Transverse colon (tissue), 4 donors: Measurements from ENCODE around the gene MTERF1. TPM values are rescaled to one million over a fixed set of nuclear protein-coding genes. Genes with fewer than 3 reads are reported as not detected.
"Not testable (repeated sequence)": the region's sequence is repeated elsewhere in the genome, so short reads cannot be mapped to it uniquely, and the experiment has no call there.

Experiments
- DNase-seq: peaks from one replicate; pipeline ENCODE4 v3.0.0-alpha.2; 2019
- H3K27ac ChIP-seq, 4 donors: fragments of 200-600 bp; sonication (generic); 2 replicates each; pipeline ENCODE4 v1.5.1; 2016 to 2018; ENCODE audit warnings: inconsistent platforms in 4 of 4
- H3K27me3 ChIP-seq: fragments of 200-600 bp; sonication (generic); 2 replicates; pipeline ENCODE4 v1.5.1; 2017; ENCODE audit warnings: inconsistent platforms
- H3K36me3 ChIP-seq, 4 donors: fragments of 200-600 bp; sonication (generic); 2 replicates each; pipeline ENCODE4 v1.5.1; 2017 to 2019; ENCODE audit warnings: inconsistent platforms in 4 of 4
- H3K4me1 ChIP-seq, 4 donors: fragments of 200-600 bp; sonication (generic); 2 replicates each; pipeline ENCODE4 v1.5.1; 2017 to 2020; ENCODE audit warnings: inconsistent platforms in 4 of 4
- H3K4me3 ChIP-seq, 4 donors: fragments of 200-600 bp; sonication (generic); 1 replicate in 1 of 4; 2 replicates in 3 of 4; pipeline versions ENCODE4 v1.5.1 to v1.6.1; 2017 to 2019; ENCODE audit warnings: inconsistent platforms in 4 of 4
- H3K9me3 ChIP-seq, 2 donors: fragments of 200-600 bp; sonication (generic); 2 replicates each; pipeline ENCODE4 v1.5.1; 2017 to 2019; ENCODE audit warnings: inconsistent platforms in 2 of 2
- CTCF ChIP-seq, 5 experiments: fragments of 200-600 bp in 3 of 5; fragments of 450-650 bp in 2 of 5; sonication (generic) in 3 of 5; IDR thresholded peaks; 1 replicate in 2 of 5; 2 replicates in 3 of 5; pipeline ENCODE4 v1.5.1; 2016 to 2017; ENCODE audit warnings: antibody characterized with exemption in 5 of 5, inconsistent platforms in 3 of 5, mild to moderate bottlenecking in 2 of 5, moderate library complexity in 1 of 5
- EP300 ChIP-seq: sonication (generic); formaldehyde crosslinking; IDR thresholded peaks from one replicate; pipeline ENCODE4 v1.6.1; 2017; ENCODE audit warnings: antibody characterized with exemption, low read depth
- POLR2A ChIP-seq: fragments of 450-650 bp; IDR thresholded peaks from one replicate; pipeline ENCODE4 v1.6.1; 2016; ENCODE audit warnings: antibody characterized with exemption, mild to moderate bottlenecking, moderate library complexity
- POLR2AphosphoS5 ChIP-seq, 3 donors: sonication (generic); formaldehyde crosslinking; IDR thresholded peaks; one replicate each; pipeline ENCODE4 v1.6.1; 2016; ENCODE audit warnings: antibody characterized with exemption in 3 of 3
- WGBS, 2 donors: methylation state at CpG; one replicate each; pipeline ENCODE4 v1.1.5; 2018; ENCODE audit warnings: low coverage in 1 of 2; 5-methylcytosine and 5-hydroxymethylcytosine counted together
- in situ Hi-C, 4 donors: fragments of 200-750 bp; cut with MboI; loops; one replicate each; pipeline versions ENCODE4 v1.15.0 to v1.15.1; 2017; ENCODE audit warnings: low sequenced_read_pairs in 3 of 4, low pct_ligation_motif_present in 1 of 4, low pct_unique_long_range_greater_than_20kb in 1 of 4
- intact Hi-C: fragments of 100-400 bp; cut with DNase I; formaldehyde crosslinking; loops from one replicate; pipeline ENCODE4 v1.15.1; 2023; ENCODE audit warnings: low total_unique reads
- total RNA-seq, 4 donors: library from RNA; depleted of rRNA; stranded (reverse); fragments of >200 nt; gene quantifications; one replicate each; pipeline ENCODE4 v1.1.0, GENCODE V29; 2016

The MTERF1 gene
- total RNA-seq, 4 donors from 2014 or later = 0.80 to 24.3 (median 11.3) TPM

- Histone ChIP-seq H3K36me3 (no peaks in the 10 kb centered on the region), H3K4me3 (no peak overlapping the region), H3K4me1 (no peaks in the 10 kb centered on the region), H3K27ac (no peak overlapping the region), H3K27me3 (no peaks in the 10 kb centered on the region), H3K9me3 (no peaks in the 10 kb centered on the region)
- no peak for TF ChIP-seq EP300
- no peak for TF ChIP-seq POLR2AphosphoS5 (IDR thresholded peaks at IDR 0.05)
- no peak for TF ChIP-seq CTCF (IDR thresholded peaks at IDR 0.05)
- TF ChIP-seq POLR2A = no peak
- 80 to 88% methylated on average over 1 of the region's 1 CpG for WGBS, 2 donors
- DNase-seq = no peak
- in situ Hi-C loops = no loop called here
- intact Hi-C loops = no loop called here
Observed at GRCh38 chr7:91899563-91899962, 19.1 kb upstream of the MTERF1 start.

GRCh38 chr7:91898240-91898992, 17.9 kb upstream of the MTERF1 start:
- Histone ChIP-seq H3K27ac (no peak overlapping the region), H3K9me3 (no peaks in the 10 kb centered on the region), H3K4me3 (no peak overlapping the region), H3K4me1 (no peaks in the 10 kb centered on the region), H3K36me3 (no peaks in the 10 kb centered on the region), H3K27me3 (no peaks in the 10 kb centered on the region)
- no peak for TF ChIP-seq POLR2AphosphoS5 (IDR thresholded peaks at IDR 0.05)
- no peak for TF ChIP-seq POLR2A
- TF ChIP-seq CTCF (IDR thresholded peaks at IDR 0.05) = no peak
- no peak for TF ChIP-seq EP300
- no peak for DNase-seq
- 65 to 66% methylated on average over 10 of the region's 10 CpGs for WGBS, 2 donors
- in situ Hi-C loops (no loop called here), intact Hi-C loops (no loop called here)

- in situ Hi-C loops (no loop called here), intact Hi-C loops (no loop called here)
- H3K4me1 ChIP-seq = no peaks in the 10 kb centered on the region
- no peak overlapping the region for H3K27ac ChIP-seq
- TF ChIP-seq CTCF (IDR thresholded peaks at IDR 0.05) (no peak), POLR2AphosphoS5 (IDR thresholded peaks at IDR 0.05) (peak in 2 of 3 donors; percentile 24 to 34), EP300 (no peak), POLR2A (no peak)
- no peak overlapping the region for H3K4me3 ChIP-seq
- H3K27me3 ChIP-seq = no peaks in the 10 kb centered on the region
- 57 to 78% methylated on average over 1 of the region's 1 CpG for WGBS, 2 donors
- no peaks in the 10 kb centered on the region for H3K36me3 ChIP-seq
- no peak for DNase-seq
- H3K9me3 ChIP-seq = no peaks in the 10 kb centered on the region
Observed at GRCh38 chr7:91894781-91895480, 14.4 kb upstream of the MTERF1 start.

- in situ Hi-C loops, DNase-seq, H3K4me1 ChIP-seq, H3K36me3 ChIP-seq, intact Hi-C loops, H3K4me3 ChIP-seq, H3K27me3 ChIP-seq, H3K9me3 ChIP-seq, H3K27ac ChIP-seq: not testable (repeated sequence)
- WGBS, 2 donors = 86 to 92% methylated on average over 2 to 5 of the region's 5 CpGs
Observed at GRCh38 chr7:91893699-91894098, 13.2 kb upstream of the MTERF1 start.
